ENCODE measurements around the gene TMPRSS13.
"Not testable (repeated sequence)": the region's sequence is repeated elsewhere in the genome, so short reads cannot be mapped to it uniquely, and the experiment has no call there.

The TMPRSS13 gene

DNA sequence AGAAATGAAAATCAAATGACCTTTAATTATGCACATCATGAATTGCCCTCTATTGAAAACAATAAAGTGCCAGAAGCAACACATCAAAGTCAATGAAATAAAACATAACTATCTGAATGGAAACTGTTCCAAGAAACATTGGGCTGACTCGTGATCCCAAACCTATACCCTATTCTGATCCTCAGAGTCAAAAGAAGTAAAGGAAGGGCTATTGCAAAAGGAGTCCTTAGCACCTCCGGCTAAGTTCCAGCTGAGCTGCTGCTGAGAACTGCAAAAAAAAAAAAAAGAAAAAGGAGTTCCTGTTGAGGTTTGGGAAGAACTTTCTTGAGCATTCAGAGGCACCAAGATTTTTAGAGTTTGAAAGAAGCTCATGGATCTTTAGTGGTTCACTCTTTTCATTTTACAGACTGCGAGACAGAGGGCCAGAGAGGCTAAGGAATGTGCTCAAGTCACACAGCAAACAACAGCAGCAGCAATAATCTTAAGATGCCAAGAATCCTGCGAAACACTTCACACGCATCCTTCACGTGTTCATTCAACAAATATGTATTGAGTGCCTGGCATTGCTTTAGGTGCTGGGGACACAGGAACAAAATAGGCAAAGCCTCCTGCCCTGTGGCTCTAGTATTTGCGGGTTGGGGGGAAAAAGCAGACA is 841 bp upstream of the TMPRSS13 start:
- no peak for DNase-seq

- DNase-seq: no peak
Measured at GRCh38 chr11:117928446-117929141, 608 bp downstream of the TMPRSS13 start.

DNA sequence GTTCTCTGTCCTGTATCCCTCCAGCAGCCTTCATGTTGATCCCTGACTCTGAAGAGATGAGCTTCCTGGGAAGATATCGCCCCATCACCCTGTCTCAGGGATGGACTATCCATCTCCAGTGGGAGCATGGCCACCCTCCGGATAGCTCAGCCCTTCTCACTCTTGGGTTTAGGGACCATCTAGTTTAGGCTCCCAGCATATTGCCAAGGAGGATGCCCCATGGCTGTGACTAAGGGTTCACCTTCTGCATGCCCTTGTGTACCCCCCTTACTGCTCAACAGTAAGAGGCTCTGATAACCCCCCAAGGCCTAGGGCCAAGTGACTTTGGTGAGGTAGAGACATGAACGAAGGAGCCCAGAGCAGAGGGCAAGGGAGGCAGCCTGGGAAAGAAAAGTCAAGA is 1.3 kb downstream of the TMPRSS13 start:
- DNase-seq: no peak

GRCh38 chr11:117926166-117926565 is 3.0 kb downstream of the TMPRSS13 start:
- DNase-seq: not testable (repeated sequence)

- no peak for DNase-seq
Measured at GRCh38 chr11:117925198-117925925, 3.8 kb downstream of the TMPRSS13 start.

GRCh38 chr11:117924631-117925170 is 4.5 kb downstream of the TMPRSS13 start:
- no peak for DNase-seq

GRCh38 chr11:117923773-117924172 is 5.4 kb downstream of the TMPRSS13 start:
- no peak for DNase-seq

- no peak for DNase-seq
Measured at GRCh38 chr11:117923275-117923674, 5.9 kb downstream of the TMPRSS13 start.

- DNase-seq: no peak
Measured at GRCh38 chr11:117921893-117922292, 7.3 kb downstream of the TMPRSS13 start.

DNA sequence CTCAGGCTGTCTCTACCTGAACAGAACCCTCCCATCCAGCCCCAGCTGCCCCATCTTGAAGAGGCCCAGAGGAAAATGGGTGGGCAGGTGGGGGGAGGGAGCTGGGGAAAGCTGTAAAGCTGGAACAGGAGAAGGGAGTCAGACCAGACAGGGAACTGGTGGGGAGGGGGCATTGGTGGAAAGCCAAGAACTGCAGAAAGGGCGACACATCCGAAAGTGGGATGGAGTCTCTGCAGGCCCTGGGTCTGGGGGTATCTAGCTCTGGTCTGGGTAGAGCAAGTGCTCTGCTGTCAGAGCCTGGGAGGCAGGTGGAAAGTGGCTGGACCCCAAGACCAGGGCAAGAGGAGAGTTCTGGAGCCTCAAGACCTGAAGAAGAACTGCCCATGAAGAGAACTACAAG is 7.7 kb downstream of the TMPRSS13 start:
- DNase-seq: no peak

GRCh38 chr11:117919781-117920221 is 9.4 kb downstream of the TMPRSS13 start:
- DNase-seq: no peak

GRCh38 chr11:117919341-117919740 is 9.9 kb downstream of the TMPRSS13 start:
- no peak for DNase-seq

DNA sequence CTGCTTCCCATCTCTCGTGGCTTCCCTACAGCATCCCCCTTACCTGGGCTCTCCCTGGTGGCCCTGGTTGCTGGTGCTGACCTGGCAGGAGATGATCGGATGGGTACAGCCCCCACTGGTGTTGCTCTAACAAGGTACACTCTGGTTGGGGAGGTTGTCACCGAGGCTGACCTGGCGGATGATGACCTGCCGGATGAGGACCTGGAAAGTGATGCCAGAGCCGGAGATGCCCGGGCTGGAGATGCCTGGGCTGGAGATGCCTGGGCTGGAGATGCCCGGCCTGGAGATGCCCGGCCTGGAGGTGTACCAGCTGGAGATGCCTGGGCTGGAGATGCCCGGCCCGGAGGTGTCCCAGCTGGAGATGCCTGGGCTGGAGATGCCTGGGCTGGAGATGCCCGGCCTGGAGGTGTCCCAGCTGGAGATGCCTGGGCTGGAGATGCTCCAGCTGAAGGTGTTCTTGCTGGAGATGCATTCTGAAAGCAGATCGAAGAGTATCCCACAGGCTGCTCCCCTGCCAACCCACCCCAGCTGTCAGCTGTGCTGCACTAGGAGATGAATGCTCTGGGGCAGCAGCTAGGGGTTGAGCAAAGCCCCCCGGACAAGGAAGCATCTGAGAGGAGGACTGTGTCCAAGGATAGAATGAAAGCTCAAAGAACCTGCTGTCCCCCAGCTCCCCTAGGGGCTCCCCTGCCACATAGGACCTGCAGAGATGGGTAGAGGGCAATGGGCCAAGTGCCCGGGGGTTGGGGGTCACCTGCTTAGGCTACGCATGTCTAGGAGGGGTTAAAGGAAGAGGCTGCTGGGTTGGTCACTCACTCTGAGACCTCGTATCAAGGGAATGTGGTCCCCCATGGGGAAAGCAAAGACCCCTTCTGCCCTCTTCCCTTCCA is 10.6 kb downstream of the TMPRSS13 start:
- DNase-seq: no peak

GRCh38 chr11:117917591-117918151 is 11.5 kb downstream of the TMPRSS13 start:
- DNase-seq: no peak

- DNase-seq: no peak
Measured at GRCh38 chr11:117916956-117917355, 12.2 kb downstream of the TMPRSS13 start.

GRCh38 chr11:117915672-117916235 is 13.4 kb downstream of the TMPRSS13 start:
- DNase-seq: no peak

DNA sequence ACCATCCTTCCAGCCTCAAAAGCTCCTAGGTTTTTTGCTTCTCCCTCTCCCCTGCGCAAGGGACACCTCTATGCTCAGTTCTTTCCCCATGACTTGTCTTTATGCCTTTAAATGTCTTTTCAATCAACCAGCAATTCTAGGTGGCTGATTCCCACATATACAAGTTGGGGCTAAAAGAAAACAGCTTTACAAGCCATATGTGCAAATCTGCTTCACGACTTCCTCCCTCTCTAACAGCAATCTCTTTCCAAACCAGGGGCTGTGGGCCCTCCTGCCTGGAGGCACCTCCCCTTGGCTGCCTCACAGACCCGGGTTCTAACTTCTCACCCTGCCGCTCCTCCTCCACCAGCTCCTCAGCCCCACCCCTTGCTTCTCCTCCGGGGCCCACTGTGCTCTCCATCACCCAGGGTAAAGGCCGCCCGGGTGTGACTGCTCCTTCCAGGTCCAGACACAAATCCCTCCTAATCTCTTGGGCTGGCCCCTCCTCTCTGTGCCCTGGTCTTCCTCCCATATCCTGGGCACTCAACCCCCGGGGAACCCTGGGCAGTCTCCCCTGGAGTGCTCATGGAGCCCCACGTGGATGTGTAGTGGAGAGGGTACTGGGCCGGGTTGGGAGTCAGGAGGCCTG is 14.1 kb downstream of the TMPRSS13 start:
- no peak for DNase-seq

DNA sequence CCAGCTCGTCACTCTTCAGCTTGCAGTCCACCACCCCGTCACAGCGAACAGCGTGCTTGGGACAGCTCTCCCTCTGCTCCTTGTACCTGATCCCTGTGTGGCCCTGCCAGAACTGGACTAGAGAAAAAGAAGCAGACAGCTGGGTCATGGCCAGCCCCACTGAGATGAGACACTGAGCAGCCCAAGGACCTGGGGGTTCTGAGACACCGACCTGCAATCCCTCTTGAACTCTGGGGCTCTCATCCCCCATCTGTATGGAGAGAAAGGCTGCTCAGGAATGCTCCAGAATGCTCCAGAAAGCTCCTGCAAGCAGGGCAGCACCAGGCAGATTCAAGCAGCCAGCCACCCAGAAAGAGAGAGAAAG is 14.8 kb downstream of the TMPRSS13 start:
- DNase-seq: no peak

GRCh38 chr11:117913736-117914397 is 15.3 kb downstream of the TMPRSS13 start:
- no peak for DNase-seq

GRCh38 chr11:117912497-117912896 is 16.7 kb downstream of the TMPRSS13 start:
- DNase-seq: no peak

- DNase-seq: no peak
Measured at GRCh38 chr11:117911694-117912093, 17.5 kb downstream of the TMPRSS13 start.
